Measurements from ENCODE around the gene LUZP2. TPM values are rescaled to one million over a fixed set of nuclear protein-coding genes. Genes with fewer than 3 reads are reported as not detected.

LUZP2 gene
- total RNA-seq, 2 experiments from 2014 or later = not detected

DNA sequence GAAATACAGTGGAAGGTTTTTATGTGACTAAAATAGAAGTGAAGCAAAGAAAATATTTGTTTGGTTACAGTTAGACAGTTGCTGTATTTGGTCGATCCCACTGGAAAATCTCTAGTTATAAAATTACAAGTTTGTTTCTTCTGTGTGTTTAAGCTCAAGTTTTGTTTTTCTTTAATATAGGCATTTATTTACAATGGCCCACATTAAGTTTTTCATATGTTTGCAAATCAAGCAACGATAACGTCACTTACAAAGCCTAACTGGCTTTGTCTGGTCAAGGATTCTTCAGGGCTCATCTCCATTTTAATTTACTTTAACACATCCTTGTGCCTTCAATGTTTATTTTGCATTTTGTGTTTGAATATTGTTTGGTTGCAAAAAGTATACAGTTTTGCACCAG is 270.6 kb downstream of the LUZP2 start:
- Mint-ChIP-seq H3K9me3 (peaks cover 14% of the 10 kb centered on the region), H3K4me3 (no peak overlapping the region), H3K4me1 (ENCODE audit: low read depth) (no peaks in the 10 kb centered on the region), H3K27me3 (no peaks in the 10 kb centered on the region), H3K27ac (no peak overlapping the region), H3K36me3 (ENCODE audit: low read depth) (no peaks in the 10 kb centered on the region)
- CTCF ChIA-PET = no interaction called here
- Histone ChIP-seq H3K4me3 (ENCODE audit: low read length) (no peak overlapping the region), H3K27me3 (ENCODE audit: control insufficient read depth in 1 of 2, insufficient read depth in 2 of 2, low read length in 2 of 2) (no peaks in the 10 kb centered on the region), H3K4me1 (ENCODE audit: insufficient read depth, low read length) (no peaks in the 10 kb centered on the region), H3K36me3 (ENCODE audit: insufficient read depth, low read length) (no peaks in the 10 kb centered on the region), H3K27ac (ENCODE audit: low read depth in 1 of 2, low read length in 2 of 2) (no peak overlapping the region), H3K9me3 (ENCODE audit: control insufficient read depth in 1 of 2, insufficient read depth in 1 of 2, low read length in 2 of 2) (peaks cover 0 to 12% of the 10 kb centered on the region in 2 experiments)
- ATAC-seq (ENCODE audit: poor library complexity) (no peak), DNase-seq (no peak)
- intact Hi-C loops (cut with DNase I, micrococcal nuclease) = no loop called here
- TF ChIP-seq CTCF (IDR thresholded peaks at IDR 0.05) = no peak
- POLR2A ChIA-PET = no interaction called here

DNA sequence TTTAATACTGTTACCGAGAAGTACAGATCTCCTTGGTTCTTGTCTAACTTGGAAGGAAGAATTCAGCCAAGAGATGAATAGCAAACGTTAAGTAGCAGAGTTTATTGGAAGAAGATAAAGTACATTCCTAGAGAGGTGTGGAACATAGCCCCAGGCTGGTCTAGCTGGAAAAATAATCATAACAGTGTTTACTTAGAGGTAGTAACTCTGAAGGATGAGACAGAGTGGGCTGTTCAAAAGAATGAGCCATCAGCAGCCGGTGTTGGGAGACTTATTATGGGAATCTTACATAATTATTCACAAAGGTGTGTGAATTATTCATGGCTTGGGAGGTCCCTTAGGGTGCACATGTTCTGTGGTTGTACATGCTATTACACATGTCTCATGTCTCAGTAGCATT is 276.5 kb downstream of the LUZP2 start:
- ChIA-PET CTCF (no interaction called here), POLR2A (no interaction called here)
- intact Hi-C loops (cut with DNase I, micrococcal nuclease) = no loop called here
- peaks cover 0 to 8% of the 10 kb centered on the region in 2 experiments for H3K9me3 ChIP-seq (ENCODE audit: control insufficient read depth in 1 of 2, insufficient read depth in 1 of 2, low read length in 2 of 2)
- ATAC-seq (ENCODE audit: poor library complexity) (no peak), DNase-seq (no peak)
- no peak overlapping the region for H3K27ac ChIP-seq (ENCODE audit: low read depth in 1 of 2, low read length in 2 of 2)
- no peaks in the 10 kb centered on the region for H3K27me3 Mint-ChIP-seq
- no peak overlapping the region for H3K4me3 Mint-ChIP-seq
- no peak overlapping the region for H3K4me3 ChIP-seq (ENCODE audit: low read length)
- H3K4me1 ChIP-seq (ENCODE audit: insufficient read depth, low read length) = no peaks in the 10 kb centered on the region
- H3K27me3 ChIP-seq (ENCODE audit: control insufficient read depth in 1 of 2, insufficient read depth in 2 of 2, low read length in 2 of 2) = no peaks in the 10 kb centered on the region
- no peaks in the 10 kb centered on the region for H3K36me3 Mint-ChIP-seq (ENCODE audit: low read depth)
- no peaks in the 10 kb centered on the region for H3K36me3 ChIP-seq (ENCODE audit: insufficient read depth, low read length)
- H3K27ac Mint-ChIP-seq = no peak overlapping the region
- peaks cover 12% of the 10 kb centered on the region for H3K9me3 Mint-ChIP-seq
- TF ChIP-seq CTCF (IDR thresholded peaks at IDR 0.05) = no peak
- H3K4me1 Mint-ChIP-seq (ENCODE audit: low read depth) = no peaks in the 10 kb centered on the region

GRCh38 chr11:24779791-24780190 is 282.9 kb downstream of the LUZP2 start:
- Histone ChIP-seq H3K9me3 (ENCODE audit: control insufficient read depth in 1 of 2, insufficient read depth in 1 of 2, low read length in 2 of 2) (peaks cover 0 to 5% of the 10 kb centered on the region in 2 experiments), H3K4me3 (ENCODE audit: low read length) (no peak overlapping the region), H3K27ac (ENCODE audit: low read depth in 1 of 2, low read length in 2 of 2) (no peak overlapping the region), H3K27me3 (ENCODE audit: control insufficient read depth in 1 of 2, insufficient read depth in 2 of 2, low read length in 2 of 2) (no peaks in the 10 kb centered on the region), H3K4me1 (ENCODE audit: insufficient read depth, low read length) (no peaks in the 10 kb centered on the region), H3K36me3 (ENCODE audit: insufficient read depth, low read length) (no peaks in the 10 kb centered on the region)
- ChIA-PET POLR2A (no interaction called here), CTCF (no interaction called here)
- intact Hi-C loops (cut with DNase I, micrococcal nuclease) = no loop called here
- Mint-ChIP-seq H3K9me3 (peaks cover 4% of the 10 kb centered on the region), H3K4me3 (no peak overlapping the region), H3K36me3 (ENCODE audit: low read depth) (no peaks in the 10 kb centered on the region), H3K4me1 (ENCODE audit: low read depth) (no peaks in the 10 kb centered on the region), H3K27me3 (no peaks in the 10 kb centered on the region), H3K27ac (no peak overlapping the region)
- TF ChIP-seq CTCF (IDR thresholded peaks at IDR 0.05) = no peak
- ATAC-seq (ENCODE audit: poor library complexity) (no peak), DNase-seq (no peak)
